Activated T-helper 1 cell treated with Interleukin-2 at 50 U/mL for 16 hours (primary cell): ENCODE measurements around the gene SNN.

Experiments used
- DNase-seq: peaks from one replicate; pipeline ENCODE4 v3.0.0-alpha.2; 2020; ENCODE audit warnings: low read depth

SNN gene

DNA sequence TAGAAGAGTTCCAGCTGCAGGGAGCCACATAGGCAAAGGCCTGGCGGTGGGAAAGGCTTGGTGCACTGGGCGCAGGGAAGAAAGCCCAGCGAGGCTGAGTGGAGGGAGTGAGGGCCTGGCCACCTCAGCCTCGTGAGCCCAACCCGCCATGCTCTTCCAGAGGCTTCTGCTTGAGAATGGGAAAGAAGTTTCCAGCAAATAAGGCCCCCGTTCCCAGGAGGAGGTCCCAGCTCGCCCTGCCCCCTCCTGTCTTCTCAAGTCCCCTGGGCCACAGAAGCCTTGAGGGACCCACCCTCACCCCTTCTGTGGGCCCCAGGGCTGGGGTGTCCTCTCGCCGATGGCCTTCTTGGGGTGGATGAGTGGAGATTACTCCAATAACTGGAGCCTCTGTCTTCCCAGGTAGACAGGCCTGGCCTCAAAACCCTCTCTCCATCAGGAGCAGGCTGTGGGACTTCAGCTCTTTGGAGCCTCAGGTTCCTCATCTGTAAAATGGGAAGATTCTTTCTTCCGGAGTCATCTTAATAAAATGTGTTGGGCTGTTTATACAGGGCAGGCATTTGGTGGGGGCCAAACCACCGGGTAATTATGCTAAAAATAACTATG, 933 bp upstream of the SNN start:
- no peak for DNase-seq

DNA sequence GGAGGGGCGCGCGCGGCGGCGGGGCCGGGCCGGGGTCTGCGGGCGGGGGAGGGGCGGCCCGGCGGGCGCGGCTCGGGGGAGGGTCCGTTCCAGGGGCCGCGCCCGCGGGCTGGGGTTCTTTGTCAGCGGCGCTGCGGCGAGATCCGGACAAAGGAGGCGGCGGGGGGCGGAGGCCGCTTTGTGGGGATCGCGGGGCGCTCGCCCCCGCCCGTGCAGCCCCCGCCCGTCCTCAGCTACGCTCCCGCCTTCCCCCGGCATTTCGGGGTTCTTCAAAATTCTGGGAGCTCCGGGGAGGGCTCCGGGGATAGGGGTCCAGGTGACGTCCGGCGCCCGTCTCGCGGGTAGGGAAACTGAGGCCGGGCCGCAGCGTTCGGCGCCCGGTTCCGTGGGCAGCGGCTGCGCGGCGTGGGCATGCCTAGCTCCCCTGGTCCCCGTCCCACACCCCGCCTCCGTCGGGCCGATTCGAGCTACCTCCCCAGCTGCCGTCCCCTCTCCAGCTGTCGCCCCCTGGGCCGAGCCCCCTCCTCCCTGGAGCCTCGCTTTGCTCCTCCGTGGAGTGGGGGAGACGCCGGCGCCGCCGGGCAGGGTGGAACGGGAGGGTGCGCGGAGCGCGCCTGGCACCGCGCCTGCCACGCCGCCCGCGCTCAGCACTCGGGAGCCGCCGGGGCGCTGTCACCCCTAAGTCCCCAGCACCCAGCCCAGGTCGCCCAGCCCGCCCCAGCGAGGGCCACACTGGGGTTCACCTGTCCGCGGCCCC, 546 bp downstream of the SNN start:
- no peak for DNase-seq

DNA sequence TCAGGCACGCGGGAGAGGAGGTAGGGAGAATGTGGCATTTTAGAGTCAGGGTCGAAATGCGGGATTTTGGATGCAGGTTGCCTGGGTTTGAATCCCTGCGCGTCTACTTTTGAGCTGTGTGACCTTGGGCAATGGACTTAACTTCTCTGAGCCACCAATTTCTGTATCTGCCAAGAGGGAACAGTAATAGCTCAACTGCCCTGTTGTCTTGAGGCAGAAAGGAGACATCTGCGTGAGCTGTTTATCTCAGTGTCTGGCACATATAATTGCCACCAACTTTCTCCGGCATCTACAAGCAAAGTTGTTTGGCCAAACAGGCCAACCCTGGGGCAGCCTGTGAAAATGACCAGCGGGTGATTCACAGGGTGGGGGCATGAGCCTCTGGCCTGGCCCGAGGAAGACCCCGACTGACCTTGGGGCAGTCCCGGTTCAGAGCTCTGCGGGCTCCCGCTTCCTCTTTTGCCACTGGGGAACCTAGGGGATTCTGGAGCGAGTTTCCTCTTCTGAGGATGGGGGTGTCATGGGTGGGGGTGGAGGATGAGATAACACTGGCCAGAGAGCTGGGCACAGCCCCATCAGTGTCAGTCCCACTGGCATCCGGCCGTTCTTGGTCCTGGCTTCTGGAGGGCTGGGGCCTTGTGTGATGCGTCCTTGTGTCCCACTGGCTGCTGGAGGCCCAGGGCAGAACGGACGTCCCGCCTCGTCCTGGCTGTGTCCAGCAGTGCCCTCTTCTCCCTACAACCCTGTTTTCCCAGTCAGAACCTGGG, 1.3 kb downstream of the SNN start:
- DNase-seq, result no peak

DNA sequence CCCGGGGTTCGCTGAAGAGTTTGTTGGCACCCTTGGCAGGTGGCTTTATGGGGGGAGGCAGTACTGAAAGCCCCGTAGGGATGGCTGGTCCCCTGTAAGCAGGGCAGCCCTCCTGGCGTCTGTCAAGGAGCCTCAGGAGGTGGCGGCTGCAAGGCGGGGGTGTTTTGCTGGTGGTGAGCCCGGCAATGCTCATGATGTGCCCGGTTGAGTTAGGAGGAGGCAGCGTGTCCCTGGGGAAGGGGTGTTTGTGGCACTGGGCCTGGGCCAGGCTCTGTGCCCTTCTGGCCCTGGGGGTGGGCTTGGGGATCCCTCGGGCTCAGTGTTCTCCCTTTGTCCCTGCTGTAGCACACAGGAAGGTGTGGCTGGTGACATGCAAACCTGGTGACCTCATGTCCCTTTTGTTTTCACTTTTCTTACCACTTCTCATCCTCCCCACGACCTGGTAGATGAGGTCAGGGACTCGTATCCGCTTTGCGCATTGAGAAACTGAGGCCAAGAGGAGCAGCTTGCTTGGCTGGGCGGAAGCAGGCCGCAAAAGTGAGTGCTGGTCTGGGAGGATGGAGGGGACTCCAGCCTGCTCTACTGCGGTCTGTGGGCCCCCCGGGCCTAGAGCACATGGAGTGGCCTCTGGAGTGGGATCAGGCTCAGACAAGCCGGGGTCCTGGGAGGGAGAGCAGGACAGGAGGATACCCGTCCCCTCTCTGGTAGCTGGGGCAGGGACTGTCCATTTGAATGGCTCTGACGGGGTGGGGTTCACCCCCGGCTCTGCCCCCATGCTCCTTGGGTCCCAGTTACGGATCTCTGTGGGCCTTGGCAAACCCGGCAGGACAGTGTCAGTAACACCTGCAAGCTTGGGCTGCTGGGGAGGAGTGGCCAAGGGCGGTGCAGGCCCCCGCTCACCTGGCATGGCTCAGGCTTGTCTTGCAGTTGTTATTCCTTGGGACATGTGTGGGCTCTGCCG, 2.2 kb downstream of the SNN start:
- no peak for DNase-seq

DNA sequence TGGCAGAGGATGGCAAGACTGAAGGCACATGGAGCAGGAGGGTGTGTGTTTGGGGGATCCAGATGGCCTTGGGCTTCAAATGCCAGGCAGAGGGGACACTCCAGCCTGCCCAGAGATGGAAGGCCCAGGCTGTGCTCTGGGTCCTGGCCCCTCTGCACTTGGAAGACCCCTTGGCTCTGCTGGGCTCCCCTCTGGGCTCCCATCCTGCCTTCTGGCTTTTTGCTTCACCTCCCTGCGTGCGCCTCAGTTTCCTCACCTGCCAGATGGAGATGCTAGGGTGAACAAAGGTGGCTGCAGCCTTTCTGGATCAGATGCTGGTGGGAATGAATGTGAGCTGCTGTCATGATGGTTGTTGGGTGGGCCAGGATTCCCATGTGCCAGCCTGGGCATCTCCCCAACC, 3.0 kb downstream of the SNN start:
- no peak for DNase-seq

DNA sequence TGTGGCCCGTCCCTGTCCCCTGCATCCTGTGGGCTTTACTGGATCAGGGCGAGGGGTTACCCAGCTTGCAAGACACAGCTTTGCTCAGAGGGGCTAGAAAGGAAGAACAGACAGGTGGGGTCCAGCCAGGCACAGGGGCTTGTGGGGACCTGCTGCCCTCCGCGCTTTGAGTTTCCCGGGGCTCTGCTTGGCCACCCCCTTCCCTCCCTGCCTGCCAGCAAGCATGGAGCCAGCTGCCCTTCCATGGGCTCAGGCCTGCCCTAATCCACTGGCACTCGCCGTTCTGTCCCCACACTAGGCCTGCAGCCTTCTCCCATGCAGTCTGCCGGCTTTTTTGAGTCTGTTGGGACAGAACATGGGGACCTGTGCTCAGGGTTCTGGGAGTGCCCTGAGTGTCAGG, 3.4 kb downstream of the SNN start:
- no peak for DNase-seq

DNA sequence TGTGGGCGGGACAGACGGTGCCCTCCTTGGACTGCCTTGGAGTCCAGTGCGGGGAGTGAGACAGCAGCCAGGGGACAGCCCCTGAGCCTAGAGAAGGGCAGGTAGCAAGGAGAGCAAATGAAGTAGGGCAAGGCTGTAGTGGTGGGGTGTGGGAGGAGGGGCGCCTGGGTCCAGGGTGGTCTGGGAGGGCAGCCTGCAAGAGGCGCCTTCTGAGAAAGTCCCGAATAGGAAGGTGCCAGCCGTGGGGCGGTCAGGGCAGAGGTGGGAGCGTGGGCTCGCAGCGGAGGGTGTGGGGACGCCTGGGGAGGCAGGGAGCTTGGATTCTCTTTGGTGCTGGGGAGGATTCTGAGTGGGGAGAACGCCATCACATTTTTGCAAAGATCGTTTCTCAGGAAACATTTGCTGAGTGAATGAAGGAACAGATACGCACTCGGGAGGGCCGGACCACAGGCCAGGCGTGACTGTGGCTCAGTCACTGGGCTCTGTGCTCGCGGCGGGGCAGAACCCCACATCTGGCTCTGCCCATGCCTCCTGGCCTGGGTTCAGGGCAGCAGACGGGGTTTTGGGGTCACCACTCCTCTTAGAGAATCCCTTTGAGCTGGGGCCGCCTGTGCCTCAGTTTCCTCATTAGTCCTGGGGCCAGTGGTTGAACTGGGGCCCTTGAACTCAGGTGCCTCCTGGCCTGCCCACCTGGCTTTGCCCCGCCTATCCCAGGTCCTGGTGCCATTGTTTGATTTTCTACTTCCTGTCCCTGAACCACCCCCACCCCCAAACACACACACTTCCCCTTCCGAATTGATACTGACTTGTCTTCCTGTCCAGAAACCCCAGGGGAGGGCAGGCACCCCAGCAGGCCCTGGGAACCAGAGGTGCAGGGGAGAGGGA, 4.2 kb downstream of the SNN start:
- no peak for DNase-seq

DNA sequence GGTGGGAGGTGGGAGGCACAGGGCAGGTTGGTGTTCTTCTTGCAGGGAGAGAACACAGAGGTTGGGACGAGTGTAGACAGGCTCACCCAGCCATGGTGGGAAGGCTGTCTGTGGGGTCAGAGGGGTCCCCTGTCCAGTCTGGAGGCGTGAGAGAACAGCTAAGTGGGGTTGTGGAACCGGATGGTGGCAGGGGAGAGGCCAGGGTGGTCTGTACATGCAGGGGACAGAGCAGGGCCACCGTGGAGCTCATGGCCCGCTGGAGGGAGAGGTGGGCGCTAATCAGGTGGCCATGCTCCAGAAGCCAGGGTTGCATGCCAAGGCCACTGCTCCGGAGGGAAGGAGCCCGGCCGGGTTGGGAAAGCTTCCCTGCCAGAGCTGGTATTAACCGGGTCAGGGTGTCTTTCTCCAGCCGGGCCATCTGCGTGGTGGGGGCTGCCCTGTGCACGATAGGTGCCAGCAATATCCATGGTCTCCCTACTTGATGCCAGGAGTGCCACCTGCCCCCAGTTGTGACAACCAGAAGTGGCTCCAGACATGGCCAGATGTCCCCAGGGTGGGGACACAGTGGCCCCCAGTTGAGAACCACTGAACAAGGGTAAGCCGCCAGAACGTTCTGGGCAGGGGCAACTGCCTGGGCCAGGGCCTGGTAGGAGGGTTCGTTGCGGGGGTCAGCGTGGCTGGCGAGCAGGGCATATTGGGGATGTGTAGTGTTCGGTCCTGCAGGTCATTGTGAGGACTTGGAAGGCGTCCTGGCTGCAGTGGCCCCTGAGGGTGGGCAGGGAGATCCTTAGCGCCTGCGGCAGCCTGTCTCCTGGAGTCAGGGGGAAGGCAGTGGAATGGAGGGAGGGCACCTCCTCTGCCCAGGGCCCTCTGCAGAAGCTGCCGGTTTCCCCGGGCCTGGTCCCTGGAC, 5.1 kb downstream of the SNN start:
- no peak for DNase-seq

DNA sequence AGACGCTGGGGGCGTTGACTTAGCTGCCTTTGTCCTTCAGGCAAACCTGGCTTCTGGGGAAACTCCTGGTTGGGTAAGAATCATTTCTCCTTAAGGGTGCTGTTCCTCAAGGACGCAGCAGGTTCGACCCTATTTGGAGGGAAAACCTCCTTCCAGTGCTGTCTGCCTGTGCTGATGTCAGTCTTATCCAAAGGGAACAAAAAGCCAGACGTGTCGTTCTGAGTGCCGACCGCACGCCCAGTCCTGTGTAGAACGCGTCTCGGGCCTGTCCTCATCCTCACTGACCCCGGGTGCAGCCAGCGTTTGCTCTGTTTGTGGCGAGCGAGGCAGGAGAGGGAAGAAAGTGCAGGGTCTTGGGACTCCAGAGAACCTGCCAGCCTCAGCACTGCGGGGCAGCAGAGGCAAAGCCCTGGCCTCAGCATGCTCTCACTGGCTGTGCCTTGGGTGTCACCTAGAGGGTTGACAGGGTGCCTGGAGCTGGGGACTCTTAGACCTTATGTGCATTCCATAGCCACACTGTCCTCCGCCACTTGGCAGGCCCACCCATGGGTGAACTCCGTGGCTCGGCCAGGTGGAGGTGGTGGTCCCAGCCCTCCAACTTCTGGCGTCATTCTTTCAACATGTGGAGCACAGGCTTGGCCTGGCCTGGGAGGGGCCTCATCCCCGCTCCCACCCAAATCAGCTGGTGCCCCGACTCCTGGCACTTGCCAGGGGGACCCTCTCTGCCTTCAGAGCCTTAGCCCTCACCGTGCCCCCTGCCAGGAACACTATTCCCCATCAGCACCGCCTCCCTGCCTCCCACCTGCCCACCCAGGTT, 6.0 kb downstream of the SNN start:
- no peak for DNase-seq

DNA sequence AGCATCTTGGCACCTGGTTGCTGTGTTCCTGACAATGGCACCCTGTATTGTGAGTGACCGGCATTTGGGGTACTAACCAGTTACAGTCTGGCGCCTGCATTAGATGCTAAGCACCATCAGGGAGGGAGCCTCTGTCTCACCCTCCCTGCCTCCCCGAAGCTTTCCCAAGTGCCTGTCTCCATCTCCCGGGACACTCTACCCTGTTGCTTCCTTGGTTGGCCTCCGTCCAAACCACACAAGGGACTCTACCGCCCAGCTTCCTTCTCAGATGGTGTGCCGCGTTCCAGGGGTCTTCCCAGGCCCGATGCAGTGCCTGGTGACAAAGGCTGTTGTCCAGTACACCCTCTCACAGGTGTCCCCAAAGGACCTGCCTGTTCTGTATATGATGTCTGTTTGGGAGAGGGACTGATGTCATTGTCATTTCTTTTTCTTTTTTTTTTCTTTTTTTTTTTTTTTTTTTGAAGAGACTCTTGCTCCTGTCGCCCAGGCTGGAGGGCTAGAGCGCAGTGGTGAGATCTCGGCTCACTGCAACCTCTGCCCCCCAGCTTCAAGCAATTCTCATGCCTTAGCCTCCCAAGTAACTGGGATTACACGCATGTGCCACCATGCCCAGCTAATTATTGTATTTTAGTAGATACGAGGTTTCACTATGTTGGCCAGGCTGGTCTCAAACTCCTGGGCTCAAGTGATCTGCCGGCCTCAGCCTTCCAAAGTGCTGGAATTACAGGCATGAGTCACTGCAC, 6.7 kb downstream of the SNN start:
- no peak for DNase-seq

DNA sequence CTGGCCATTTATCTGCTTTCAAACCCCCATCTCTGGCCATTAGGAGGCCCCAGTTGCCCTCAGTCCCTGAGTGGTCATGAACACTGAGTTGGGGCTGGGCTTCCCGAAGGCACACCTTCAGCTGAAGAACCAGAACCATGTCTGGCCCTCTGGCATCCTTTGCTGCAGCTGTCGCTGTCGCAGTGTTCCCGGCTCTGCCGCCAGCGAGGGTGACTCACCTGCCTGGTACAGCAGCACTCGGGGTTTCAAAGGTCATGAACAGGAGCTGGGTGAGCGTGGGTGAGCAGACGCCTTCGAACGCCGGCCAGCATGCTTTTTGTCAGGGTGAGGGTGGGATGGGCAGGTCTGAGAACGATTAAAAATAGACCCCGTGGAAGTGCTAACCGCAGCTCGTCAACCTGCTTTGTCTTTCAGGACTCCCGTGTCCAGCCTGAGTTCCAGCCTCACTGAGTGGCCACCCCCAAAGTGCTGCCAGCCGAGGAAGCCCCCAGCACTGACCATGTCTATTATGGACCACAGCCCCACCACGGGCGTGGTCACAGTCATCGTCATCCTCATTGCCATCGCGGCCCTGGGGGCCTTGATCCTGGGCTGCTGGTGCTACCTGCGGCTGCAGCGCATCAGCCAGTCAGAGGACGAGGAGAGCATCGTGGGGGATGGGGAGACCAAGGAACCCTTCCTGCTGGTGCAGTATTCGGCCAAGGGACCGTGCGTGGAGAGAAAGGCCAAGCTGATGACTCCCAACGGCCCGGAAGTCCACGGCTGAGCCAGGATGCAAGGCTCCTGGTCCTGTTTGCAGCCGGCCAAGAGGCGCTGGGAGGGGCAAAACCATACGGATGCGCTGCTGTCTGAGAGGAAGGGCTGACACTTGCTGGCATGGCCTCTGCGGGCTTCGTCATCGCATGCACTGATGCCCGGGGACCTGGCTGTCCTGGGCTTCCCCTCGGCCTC, 7.6 kb downstream of the SNN start:
- no peak for DNase-seq

DNA sequence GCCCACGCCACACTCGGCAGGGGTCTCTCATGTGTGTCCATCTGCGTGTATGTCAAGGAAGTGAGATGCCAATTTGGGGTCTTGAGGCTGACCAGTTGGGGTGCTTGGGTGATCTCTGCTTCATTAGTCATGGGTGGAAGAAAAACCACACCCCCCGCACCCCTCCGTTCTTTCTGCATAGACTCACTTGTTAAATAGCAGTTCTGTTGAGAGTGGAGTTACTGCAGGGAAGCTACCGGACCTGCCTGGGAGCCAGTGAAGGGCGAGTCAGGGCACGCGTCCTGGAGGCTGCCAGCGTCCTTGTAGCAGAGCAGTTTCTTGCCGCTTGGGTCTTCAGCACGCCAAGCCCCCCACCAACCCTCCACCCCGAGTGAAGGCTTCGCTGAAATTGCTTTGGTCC, 8.5 kb downstream of the SNN start:
- no peak for DNase-seq

DNA sequence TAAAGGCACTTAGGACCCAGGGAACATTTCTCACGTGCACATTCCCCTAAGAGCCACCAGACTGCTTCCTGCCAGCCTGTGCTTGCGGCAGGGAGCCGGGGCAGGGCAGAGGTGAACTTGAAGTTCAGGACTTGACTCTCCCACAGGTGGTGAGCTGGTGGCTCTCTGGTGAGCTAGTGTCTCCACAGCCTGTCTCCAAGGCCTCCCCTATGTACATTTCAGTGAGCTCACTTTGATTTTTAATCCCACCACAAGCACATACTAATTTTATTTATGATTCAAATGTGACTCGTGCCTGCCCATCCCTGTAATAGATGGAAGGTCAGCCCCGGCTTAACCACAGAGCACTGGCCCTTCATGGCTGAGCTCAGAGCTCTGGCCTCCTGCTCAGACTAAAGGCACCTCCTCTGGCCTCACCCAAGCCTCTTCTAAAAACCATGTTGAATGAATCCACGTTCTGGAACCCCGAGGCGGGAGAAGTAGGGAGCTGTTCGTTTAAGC, 9.2 kb downstream of the SNN start:
- DNase-seq, result no peak

DNA sequence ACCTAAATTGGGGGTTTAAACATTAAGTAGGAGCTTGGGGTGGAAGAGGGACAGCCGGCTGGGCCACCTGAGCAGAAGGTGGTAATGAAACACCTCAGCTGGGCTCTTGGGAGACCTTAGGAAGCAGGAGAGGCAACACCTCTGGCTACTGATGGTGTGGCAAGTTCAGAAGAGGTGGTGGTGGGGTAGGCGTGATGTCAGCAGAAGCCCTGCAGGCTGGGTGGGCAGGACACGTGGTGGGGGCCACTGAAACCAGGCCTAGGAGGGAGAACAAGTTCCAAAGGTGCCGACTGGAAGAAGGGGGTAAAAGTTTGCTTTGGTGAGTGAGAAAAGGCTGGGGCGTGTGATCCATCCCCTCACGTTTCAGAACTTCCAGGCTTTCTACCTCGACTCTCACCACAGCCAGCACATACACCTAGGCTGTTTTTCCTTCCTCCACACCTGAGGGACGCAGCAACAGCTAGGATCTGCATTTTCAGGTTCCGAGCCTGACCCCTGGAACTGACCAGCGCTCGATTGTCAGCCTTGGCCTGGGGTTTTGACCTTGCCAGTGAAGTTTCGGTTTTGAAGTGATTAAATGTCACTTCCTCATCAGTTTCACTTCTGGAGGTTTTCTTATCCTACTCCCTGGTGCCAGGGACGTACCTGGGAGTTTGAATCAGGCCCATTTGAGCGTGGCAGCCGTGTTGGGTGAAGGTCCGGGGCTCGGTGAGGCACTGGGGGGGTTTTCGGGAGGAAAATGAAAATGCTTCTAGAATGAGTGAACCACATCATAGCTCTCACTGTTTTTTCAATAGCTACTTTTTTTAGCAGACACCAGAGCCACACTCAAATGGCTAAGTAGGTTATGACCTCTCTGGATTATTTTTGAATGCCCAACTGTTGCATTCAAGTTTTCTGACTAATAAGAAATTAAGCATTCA, 10.0 kb downstream of the SNN start:
- DNase-seq, result no peak

DNA sequence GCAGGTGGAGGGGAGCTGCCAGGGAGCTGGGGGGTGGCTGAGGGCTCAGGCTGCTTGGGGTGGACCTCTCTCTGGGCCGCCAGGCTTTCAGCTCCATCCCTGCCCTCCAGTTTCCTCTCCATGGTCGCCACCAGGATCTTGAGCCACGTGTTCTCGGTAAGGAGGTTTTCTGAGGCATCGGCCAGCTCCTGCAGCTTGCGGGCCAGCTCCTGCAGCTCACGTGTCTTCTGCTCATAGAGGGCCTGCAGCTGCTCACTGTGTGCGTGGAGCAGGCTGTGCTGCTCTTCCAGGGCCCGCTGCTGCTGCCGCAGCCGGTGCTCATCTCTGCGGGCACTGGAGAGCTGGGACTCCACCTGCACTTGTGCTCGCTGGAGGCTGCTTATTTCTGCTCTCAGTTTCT, 11.0 kb downstream of the SNN start:
- no peak for DNase-seq
